Measurements from ENCODE around the gene IRF2BP2. TPM values are rescaled to one million over a fixed set of nuclear protein-coding genes. Genes with fewer than 3 reads are reported as not detected.

The IRF2BP2 gene
- total RNA-seq, 1 donor from 2014 or later: 55.6 TPM

- H3K36me3 Mint-ChIP-seq (ENCODE audit: low read depth): no peaks in the 10 kb centered on the region
- no peak overlapping the region for H3K4me3 Mint-ChIP-seq
- H3K27ac Mint-ChIP-seq (ENCODE audit: unreplicated experiment): peak overlapping the region; percentile 9
- H3K27me3 Mint-ChIP-seq (ENCODE audit: low read depth): no peaks in the 10 kb centered on the region
- peaks cover 63% of the 10 kb centered on the region for H3K4me1 Mint-ChIP-seq
- H3K9me3 Mint-ChIP-seq: no peaks in the 10 kb centered on the region
- TF ChIP-seq, protein P1, sequence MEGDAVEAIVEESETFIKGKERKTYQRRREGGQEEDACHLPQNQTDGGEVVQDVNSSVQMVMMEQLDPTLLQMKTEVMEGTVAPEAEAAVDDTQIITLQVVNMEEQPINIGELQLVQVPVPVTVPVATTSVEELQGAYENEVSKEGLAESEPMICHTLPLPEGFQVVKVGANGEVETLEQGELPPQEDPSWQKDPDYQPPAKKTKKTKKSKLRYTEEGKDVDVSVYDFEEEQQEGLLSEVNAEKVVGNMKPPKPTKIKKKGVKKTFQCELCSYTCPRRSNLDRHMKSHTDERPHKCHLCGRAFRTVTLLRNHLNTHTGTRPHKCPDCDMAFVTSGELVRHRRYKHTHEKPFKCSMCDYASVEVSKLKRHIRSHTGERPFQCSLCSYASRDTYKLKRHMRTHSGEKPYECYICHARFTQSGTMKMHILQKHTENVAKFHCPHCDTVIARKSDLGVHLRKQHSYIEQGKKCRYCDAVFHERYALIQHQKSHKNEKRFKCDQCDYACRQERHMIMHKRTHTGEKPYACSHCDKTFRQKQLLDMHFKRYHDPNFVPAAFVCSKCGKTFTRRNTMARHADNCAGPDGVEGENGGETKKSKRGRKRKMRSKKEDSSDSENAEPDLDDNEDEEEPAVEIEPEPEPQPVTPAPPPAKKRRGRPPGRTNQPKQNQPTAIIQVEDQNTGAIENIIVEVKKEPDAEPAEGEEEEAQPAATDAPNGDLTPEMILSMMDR (conservative IDR thresholded peaks at IDR 0.05): peak; percentile 53
- no peak for DNase-seq (ENCODE audit: low read depth, low spot score)
Measured at GRCh38 chr1:234617131-234617985, 7.4 kb upstream of the IRF2BP2 start.

GRCh38 chr1:234616644-234617043 lies 6.7 kb upstream of the IRF2BP2 start:
- H3K4me1 Mint-ChIP-seq: peaks cover 69% of the 10 kb centered on the region
- no peak overlapping the region for H3K27ac Mint-ChIP-seq (ENCODE audit: unreplicated experiment)
- no peak overlapping the region for H3K4me3 Mint-ChIP-seq
- H3K36me3 Mint-ChIP-seq (ENCODE audit: low read depth): no peaks in the 10 kb centered on the region
- no peaks in the 10 kb centered on the region for H3K9me3 Mint-ChIP-seq
- TF ChIP-seq, protein P1 (conservative IDR thresholded peaks at IDR 0.05): no peak
- H3K27me3 Mint-ChIP-seq (ENCODE audit: low read depth): no peaks in the 10 kb centered on the region
- no peak for DNase-seq (ENCODE audit: low read depth, low spot score)

- Mint-ChIP-seq H3K27me3 (ENCODE audit: low read depth) (peaks cover 3% of the 10 kb centered on the region), H3K4me3 (no peak overlapping the region), H3K9me3 (no peaks in the 10 kb centered on the region), H3K4me1 (peaks cover 59% of the 10 kb centered on the region), H3K36me3 (ENCODE audit: low read depth) (no peaks in the 10 kb centered on the region), H3K27ac (ENCODE audit: unreplicated experiment) (no peak overlapping the region)
- TF ChIP-seq, protein P1 (conservative IDR thresholded peaks at IDR 0.05): no peak
- no peak for DNase-seq (ENCODE audit: low read depth, low spot score)
Measured at GRCh38 chr1:234614081-234614489, 4.1 kb upstream of the IRF2BP2 start.

GRCh38 chr1:234613128-234613875 lies 3.3 kb upstream of the IRF2BP2 start:
- Mint-ChIP-seq H3K4me3 (peak overlapping the region; percentile 92), H3K36me3 (ENCODE audit: low read depth) (no peaks in the 10 kb centered on the region), H3K4me1 (peaks cover 52% of the 10 kb centered on the region), H3K27ac (ENCODE audit: unreplicated experiment) (no peak overlapping the region), H3K27me3 (ENCODE audit: low read depth) (peaks cover 3% of the 10 kb centered on the region), H3K9me3 (no peaks in the 10 kb centered on the region)
- TF ChIP-seq, protein P1 (conservative IDR thresholded peaks at IDR 0.05): no peak
- no peak for DNase-seq (ENCODE audit: low read depth, low spot score)

GRCh38 chr1:234612352-234613127 lies 2.6 kb upstream of the IRF2BP2 start:
- peak overlapping the region; percentile 92 for H3K4me3 Mint-ChIP-seq
- peak overlapping the region; percentile 96 for H3K27ac Mint-ChIP-seq (ENCODE audit: unreplicated experiment)
- TF ChIP-seq, protein P1 (conservative IDR thresholded peaks at IDR 0.05): no peak
- peak; percentile 38 for DNase-seq (ENCODE audit: low read depth, low spot score)
- H3K36me3 Mint-ChIP-seq (ENCODE audit: low read depth): peaks cover 3% of the 10 kb centered on the region
- H3K9me3 Mint-ChIP-seq: no peaks in the 10 kb centered on the region
- H3K4me1 Mint-ChIP-seq: peaks cover 52% of the 10 kb centered on the region
- peaks cover 6% of the 10 kb centered on the region for H3K27me3 Mint-ChIP-seq (ENCODE audit: low read depth)

Data from neural crest cell (in vitro differentiated cells).